Keratinocyte (primary cell): ENCODE results near the gene PDE10A. TPM values are rescaled to one million over a fixed set of nuclear protein-coding genes. Genes with fewer than 3 reads are reported as not detected.

Experiments used
- DNase-seq: peaks from one replicate; pipeline ENCODE4 v3.0.0-alpha.2; 2011; ENCODE audit warnings: low read depth, missing footprints, low spot score
- FAIRE-seq: peaks from 2 replicates; lab custom pipeline; 2011; peaks lifted over from hg19 to GRCh38; lab: Jason Lieb, UNC
- H2AFZ ChIP-seq: 2 replicates; pipeline ENCODE4 v1.6.0; 2012; ENCODE audit warnings: low read length, control low read depth, inconsistent platforms; ENCODE audit not compliant: control insufficient read depth
- H3K27ac ChIP-seq: 2 replicates; pipeline ENCODE4 v1.5.1; 2011; ENCODE audit warnings: low read length; ENCODE audit not compliant: control insufficient read depth, insufficient read depth
- H3K27me3 ChIP-seq: 3 replicates; pipeline ENCODE4 v1.6.0; 2011; ENCODE audit warnings: low read length; ENCODE audit not compliant: control insufficient read depth, insufficient read depth; ENCODE audit errors: extremely low read depth
- H3K36me3 ChIP-seq, 2 experiments: 2 replicates in 1 of 2; 3 replicates in 1 of 2; pipeline ENCODE4 v1.5.1; 2011; ENCODE audit warnings: low read length in 2 of 2, mild to moderate bottlenecking in 1 of 2; ENCODE audit not compliant: control insufficient read depth in 2 of 2, insufficient read depth in 2 of 2; ENCODE audit errors: extremely low read depth in 1 of 2
- H3K4me1 ChIP-seq: 3 replicates; pipeline ENCODE4 v1.5.1; 2011; ENCODE audit warnings: low read length; ENCODE audit not compliant: control insufficient read depth, insufficient read depth; ENCODE audit errors: extremely low read depth
- H3K4me2 ChIP-seq: 3 replicates; pipeline ENCODE4 v1.6.0; 2011; ENCODE audit warnings: low read depth, low read length; ENCODE audit not compliant: control insufficient read depth, insufficient read depth; ENCODE audit errors: extremely low read depth
- H3K4me3 ChIP-seq, 3 experiments: fragments of 200-600 bp in 1 of 3; sonication (generic) in 1 of 3; 2 replicates in 2 of 3; 3 replicates in 1 of 3; pipeline ENCODE4 v1.5.1; 2011 to 2016; ENCODE audit warnings: low read length in 3 of 3, mild to moderate bottlenecking in 3 of 3, control low read depth in 2 of 3, inconsistent platforms in 1 of 3, low read depth in 1 of 3, mixed read lengths in 1 of 3, mixed run types in 1 of 3, moderate library complexity in 1 of 3; ENCODE audit not compliant: control insufficient read depth in 2 of 3, insufficient read depth in 2 of 3; ENCODE audit errors: extremely low read depth in 1 of 3
- H3K79me2 ChIP-seq: 2 replicates; pipeline ENCODE4 v1.6.0; 2012; ENCODE audit warnings: low read length; ENCODE audit not compliant: control insufficient read depth, insufficient read depth
- H3K9ac ChIP-seq: 3 replicates; pipeline ENCODE4 v1.6.0; 2011; ENCODE audit warnings: low read length; ENCODE audit not compliant: control insufficient read depth, insufficient read depth; ENCODE audit errors: extremely low read depth
- H3K9me1 ChIP-seq: 3 replicates; pipeline ENCODE4 v1.6.0; 2011; ENCODE audit warnings: low read length; ENCODE audit not compliant: control insufficient read depth, insufficient read depth; ENCODE audit errors: extremely low read depth
- H3K9me3 ChIP-seq: 2 replicates; pipeline ENCODE4 v1.5.1; 2012; ENCODE audit warnings: low read depth, low read length; ENCODE audit not compliant: control insufficient read depth
- H4K20me1 ChIP-seq: 3 replicates; pipeline ENCODE4 v1.6.0; 2011; ENCODE audit warnings: low read length; ENCODE audit not compliant: control insufficient read depth, insufficient read depth; ENCODE audit errors: extremely low read depth
- CTCF ChIP-seq, 3 experiments: IDR thresholded peaks in 1 of 3; conservative IDR thresholded peaks in 1 of 3; optimal IDR thresholded peaks in 1 of 3; 2 replicates in 2 of 3; 3 replicates in 1 of 3; pipeline versions ENCODE3 to v1.5.1; 2011; ENCODE audit warnings: low read length in 3 of 3, mild to moderate bottlenecking in 3 of 3, moderate library complexity in 2 of 3, control low read depth in 1 of 3, inconsistent platforms in 1 of 3; ENCODE audit not compliant: insufficient read depth in 2 of 3; ENCODE audit errors: extremely low read depth in 1 of 3
- EZH2 ChIP-seq: IDR thresholded peaks from one replicate; pipeline ENCODE4 v1.6.1; 2012; ENCODE audit warnings: inconsistent platforms, mild to moderate bottlenecking, low read length, moderate library complexity
- dilution Hi-C: fragments of 300-500 bp; cut with MboI; formaldehyde crosslinking; loops from one replicate; pipeline ENCODE4 v1.7.0; 2020; ENCODE audit warnings: low sequenced_read_pairs; ENCODE audit not compliant: extremely low pct_ligation_motif_present
- polyA plus RNA-seq, 5 experiments: library from polyadenylated mRNA; depleted of rRNA in 3 of 5; stranded (reverse) in 3 of 5; stranded (forward) in 1 of 5; unstranded in 1 of 5; fragments of >200 nt; gene quantifications; 1 replicate in 1 of 5; 2 replicates in 3 of 5; 3 replicates in 1 of 5; pipeline versions ENCODE4 v1.2.1 to v1.2.3, GENCODE V29; 2011 to 2012; ENCODE audit warnings: missing spikeins in 2 of 5, low read depth in 1 of 5, low replicate concordance in 1 of 5

Gene PDE10A
- polyA plus RNA-seq, 1 donor (not counting 4 experiments of a cell fraction or from before 2014, with no cell fraction given) = not detected

- H3K27me3 ChIP-seq = no peaks in the 10 kb centered on the region
- H3K79me2 ChIP-seq = no peaks in the 10 kb centered on the region
- H3K36me3 ChIP-seq = no peaks in the 10 kb centered on the region
- H3K9ac ChIP-seq = no peak overlapping the region
- H3K4me2 ChIP-seq = no peak overlapping the region
- peaks cover 4% of the 10 kb centered on the region for H3K9me3 ChIP-seq
- dilution Hi-C loops = no loop called here
- no peak overlapping the region for H3K4me3 ChIP-seq
- H3K4me1 ChIP-seq = no peaks in the 10 kb centered on the region
- H3K9me1 ChIP-seq = no peaks in the 10 kb centered on the region
- no peak overlapping the region for H3K27ac ChIP-seq
- no peak for TF ChIP-seq EZH2
- TF ChIP-seq CTCF (optimal IDR thresholded peaks at IDR 0.05 in 1 of 3, IDR thresholded peaks at IDR 0.05 in 1 of 3, conservative IDR thresholded peaks at IDR 0.05 in 1 of 3; ENCODE audit: extremely low read depth in 1 of 3, insufficient read depth in 2 of 3, low read length in 3 of 3) = no peak
- FAIRE-seq = no peak
- no peak for DNase-seq
- no peaks in the 10 kb centered on the region for H4K20me1 ChIP-seq
- no peak overlapping the region for H2AFZ ChIP-seq
Measured at GRCh38 chr6:165684333-165684732, 21.3 kb upstream of the PDE10A start.

- H3K4me1 ChIP-seq = no peaks in the 10 kb centered on the region
- no peak overlapping the region for H3K27ac ChIP-seq
- H3K36me3 ChIP-seq = no peaks in the 10 kb centered on the region
- H3K4me3 ChIP-seq = no peak overlapping the region
- H3K9me3 ChIP-seq = no peaks in the 10 kb centered on the region
- no peaks in the 10 kb centered on the region for H3K27me3 ChIP-seq
- H3K79me2 ChIP-seq = no peaks in the 10 kb centered on the region
- H3K4me2 ChIP-seq = no peak overlapping the region
- no peak overlapping the region for H3K9ac ChIP-seq
- no peak for DNase-seq
- FAIRE-seq = no peak
- no peaks in the 10 kb centered on the region for H3K9me1 ChIP-seq
- H2AFZ ChIP-seq = no peak overlapping the region
- dilution Hi-C loops = no loop called here
- no peaks in the 10 kb centered on the region for H4K20me1 ChIP-seq
- TF ChIP-seq CTCF (optimal IDR thresholded peaks at IDR 0.05 in 1 of 3, IDR thresholded peaks at IDR 0.05 in 1 of 3, conservative IDR thresholded peaks at IDR 0.05 in 1 of 3; ENCODE audit: extremely low read depth in 1 of 3, insufficient read depth in 2 of 3, low read length in 3 of 3) (no peak), EZH2 (no peak)
Measured at GRCh38 chr6:165680975-165681374, 17.9 kb upstream of the PDE10A start.
